HG03520 (cell line): ENCODE measurements around the gene GSN.

Experiments used
- ATAC-seq: cut with Tn5 transposase; IDR thresholded peaks from one replicate; pipeline ENCODE4 v1.9.1; 2021; ENCODE audit warnings: mild to moderate bottlenecking, moderate library complexity; ENCODE audit not compliant: unreplicated experiment

GSN gene

GRCh38 chr9:121368745-121369144, 100.8 kb downstream of the GSN start:
- no peak for ATAC-seq

GRCh38 chr9:121369595-121370265, 101.8 kb downstream of the GSN start, which contains the start of gene STOM:
Gene STOM, minus strand, starts transcription at chr9:121370250. Its CDS starts 63 bp downstream, at chr9:121370187.
- peak; percentile 41 for ATAC-seq

GRCh38 chr9:121371495-121372061, 103.6 kb downstream of the GSN start:
- ATAC-seq: no peak

- ATAC-seq: no peak
Measured at GRCh38 chr9:121372239-121373010, 104.5 kb downstream of the GSN start.

- ATAC-seq: no peak
Measured at GRCh38 chr9:121373011-121373729, 105.2 kb downstream of the GSN start.

GRCh38 chr9:121376214-121376830, 108.4 kb downstream of the GSN start:
- ATAC-seq: no peak

DNA sequence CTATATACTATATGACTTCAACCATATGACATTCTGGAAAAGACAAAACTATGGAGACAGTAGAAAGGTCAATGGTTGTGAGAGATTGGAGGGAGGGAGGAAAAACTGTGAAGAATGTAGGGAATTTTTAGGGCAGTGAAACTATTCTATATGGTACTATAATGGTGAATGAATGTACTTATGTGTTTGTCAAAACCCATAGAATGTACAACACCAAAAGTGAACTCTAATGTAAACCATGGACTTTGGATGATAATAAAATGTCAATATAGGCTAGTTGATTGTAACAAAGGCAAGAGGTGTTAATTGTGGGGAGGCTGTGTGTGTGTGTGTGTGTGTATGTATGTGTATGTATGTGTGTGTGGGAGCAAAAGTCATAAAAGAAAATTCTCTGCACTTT, 112.9 kb downstream of the GSN start:
- no peak for ATAC-seq
